Measurements from ENCODE around the gene BCO1. TPM values are rescaled to one million over a fixed set of nuclear protein-coding genes. Genes with fewer than 3 reads are reported as not detected.

The BCO1 gene
- total RNA-seq, 4 donors from 2014 or later, result 0.12 to 0.27 TPM; not detected in 2

DNA sequence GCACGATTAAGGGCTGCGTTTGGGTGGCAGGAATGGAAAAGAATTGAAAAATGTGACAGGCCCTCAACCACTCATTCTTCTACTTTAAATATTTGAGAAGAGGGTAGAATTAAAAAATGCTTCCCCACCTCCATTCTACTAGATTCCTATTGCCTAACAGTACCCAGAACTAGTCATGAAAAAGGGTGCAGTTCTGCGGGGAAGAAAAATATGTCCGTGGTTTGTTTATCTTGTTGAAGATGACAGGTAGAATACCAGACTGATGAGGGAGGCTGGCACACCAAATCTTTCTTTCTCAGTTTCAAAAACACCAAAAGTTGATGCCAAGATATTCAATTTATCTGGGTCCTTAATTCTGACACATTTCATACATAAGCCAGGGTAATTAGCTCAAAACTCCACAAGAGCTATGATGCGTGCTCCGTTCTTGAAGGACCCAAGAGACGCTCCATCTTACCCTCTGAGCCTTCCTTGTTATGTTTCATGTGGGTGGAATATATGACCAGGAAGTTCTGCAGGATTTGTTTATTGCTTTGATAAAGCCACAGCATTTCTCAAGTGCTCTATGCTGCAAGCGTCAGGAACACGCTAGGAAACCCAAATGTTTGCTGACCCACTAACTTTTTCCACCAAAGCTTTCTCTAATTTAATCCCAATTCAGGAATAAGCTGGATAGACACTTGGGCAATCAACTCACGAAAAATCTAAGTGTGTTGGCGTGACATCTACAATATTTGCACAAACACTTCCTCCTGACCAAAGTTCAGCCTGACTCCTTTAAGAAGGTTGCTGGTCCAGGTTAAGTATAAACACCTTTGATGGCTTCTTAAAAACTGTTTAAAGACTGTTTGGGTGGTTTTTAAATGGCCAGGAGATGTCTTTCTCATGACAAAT lies 55.7 kb downstream of the BCO1 start:
- Histone ChIP-seq H3K27ac (no peak overlapping the region), H3K9me3 (no peaks in the 10 kb centered on the region), H3K4me1 (no peaks in the 10 kb centered on the region), H3K36me3 (no peaks in the 10 kb centered on the region), H3K27me3 (no peaks in the 10 kb centered on the region), H3K4me3 (no peak overlapping the region)
- TF ChIP-seq EP300 (IDR thresholded peaks at IDR 0.05), result no peak
- no peak for TF ChIP-seq CTCF (IDR thresholded peaks at IDR 0.05)
- no peak for TF ChIP-seq POLR2AphosphoS5 (IDR thresholded peaks at IDR 0.05)
- no peak for TF ChIP-seq POLR2A (IDR thresholded peaks at IDR 0.05)
- ATAC-seq, result no peak
- 64 to 71% methylated on average over 8 to 11 of the region's 11 CpGs for WGBS, 2 donors (ENCODE audit: low coverage in 1 of 2)

- no peak for TF ChIP-seq POLR2A (IDR thresholded peaks at IDR 0.05)
- TF ChIP-seq CTCF (IDR thresholded peaks at IDR 0.05), result no peak
- no peak for TF ChIP-seq POLR2AphosphoS5 (IDR thresholded peaks at IDR 0.05)
- no peak for TF ChIP-seq EP300 (IDR thresholded peaks at IDR 0.05)
- no peak for ATAC-seq
- Histone ChIP-seq H3K36me3 (no peaks in the 10 kb centered on the region), H3K27ac (no peak overlapping the region), H3K4me1 (no peaks in the 10 kb centered on the region), H3K27me3 (no peaks in the 10 kb centered on the region), H3K4me3 (no peak overlapping the region), H3K9me3 (no peaks in the 10 kb centered on the region)
- WGBS, 2 donors (ENCODE audit: low coverage in 1 of 2), result 66 to 87% methylated on average over 4 to 6 of the region's 7 CpGs
Measured at GRCh38 chr16:81296631-81297030, 58.1 kb downstream of the BCO1 start.

DNA sequence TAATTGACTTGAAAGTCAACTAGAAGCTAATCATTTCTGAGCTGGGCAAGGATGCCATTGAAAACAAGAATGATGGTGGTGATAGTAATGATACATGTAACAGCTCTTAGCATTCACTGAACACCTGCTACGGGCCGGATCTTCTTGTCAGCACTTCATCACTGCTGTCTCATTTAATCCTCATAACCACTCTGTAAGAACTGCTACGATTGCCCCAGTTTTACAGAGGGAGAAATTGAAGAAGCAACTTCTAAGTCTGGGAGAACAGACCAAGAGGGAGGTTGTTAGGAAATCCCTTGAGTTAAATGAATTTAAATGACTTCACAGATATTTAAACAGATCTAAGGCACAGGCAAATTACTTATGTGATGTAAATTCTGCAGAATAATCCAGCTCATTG lies 69.3 kb downstream of the BCO1 start:
- Histone ChIP-seq H3K27ac (no peak overlapping the region), H3K36me3 (no peaks in the 10 kb centered on the region), H3K4me3 (no peak overlapping the region), H3K9me3 (no peaks in the 10 kb centered on the region), H3K27me3 (no peaks in the 10 kb centered on the region), H3K4me1 (peaks cover 0 to under 1% (median 0%) of the 10 kb centered on the region in 3 donors)
- 70 to 82% methylated on average over 2 to 3 of the region's 3 CpGs for WGBS, 2 donors (ENCODE audit: low coverage in 1 of 2)
- TF ChIP-seq POLR2AphosphoS5 (IDR thresholded peaks at IDR 0.05), result no peak
- TF ChIP-seq CTCF (IDR thresholded peaks at IDR 0.05), result no peak
- TF ChIP-seq POLR2A (IDR thresholded peaks at IDR 0.05), result no peak
- no peak for TF ChIP-seq EP300 (IDR thresholded peaks at IDR 0.05)
- ATAC-seq, result no peak

- Histone ChIP-seq H3K4me3 (no peak overlapping the region), H3K27ac (no peak overlapping the region), H3K4me1 (peaks cover 7 to 17% (median 10%) of the 10 kb centered on the region in 3 donors), H3K9me3 (no peaks in the 10 kb centered on the region), H3K27me3 (no peaks in the 10 kb centered on the region), H3K36me3 (no peaks in the 10 kb centered on the region)
- TF ChIP-seq POLR2AphosphoS5 (IDR thresholded peaks at IDR 0.05) (no peak), CTCF (IDR thresholded peaks at IDR 0.05) (no peak), EP300 (IDR thresholded peaks at IDR 0.05) (no peak), POLR2A (IDR thresholded peaks at IDR 0.05) (no peak)
- no peak for ATAC-seq
- WGBS, 2 donors (ENCODE audit: low coverage in 1 of 2), result 69 to 73% methylated on average over 5 of the region's 5 CpGs
Measured at GRCh38 chr16:81310045-81310644, 71.7 kb downstream of the BCO1 start.

DNA sequence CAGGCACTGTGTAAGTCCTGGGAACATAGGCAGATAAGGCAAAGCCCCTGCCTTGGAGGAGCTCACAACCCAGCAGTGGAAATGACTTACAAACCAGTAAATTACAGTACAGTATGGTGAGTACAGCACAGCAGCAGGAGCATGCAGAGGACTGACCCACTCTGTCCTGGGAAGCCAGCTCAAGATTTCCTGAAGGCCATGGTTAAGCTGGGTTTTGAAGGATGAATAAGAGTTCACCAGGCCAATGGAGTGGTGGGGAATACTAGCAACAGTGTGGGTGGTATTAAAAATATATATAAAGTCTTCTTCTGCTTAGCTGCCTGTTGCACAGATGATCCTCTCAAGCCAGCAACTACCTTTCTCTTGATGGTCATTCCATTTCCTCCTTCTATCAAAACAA lies 73.3 kb downstream of the BCO1 start:
- TF ChIP-seq POLR2AphosphoS5 (IDR thresholded peaks at IDR 0.05) (no peak), EP300 (IDR thresholded peaks at IDR 0.05) (no peak)

More for the DNA sequence above, 73.3 kb downstream of the BCO1 start:
- Histone ChIP-seq H3K4me1 (peaks cover 7 to 29% (median 16%) of the 10 kb centered on the region in 3 donors), H3K27ac (no peak overlapping the region), H3K4me3 (no peak overlapping the region), H3K27me3 (no peaks in the 10 kb centered on the region), H3K9me3 (no peaks in the 10 kb centered on the region), H3K36me3 (no peaks in the 10 kb centered on the region)
- no peak for ATAC-seq

Measured in gastroesophageal sphincter (tissue), 4 donors.